GM23248 (cell line): ENCODE measurements around the gene SLC7A1. TPM values are rescaled to one million over a fixed set of nuclear protein-coding genes. Genes with fewer than 3 reads are reported as not detected.
A peak's percentile ranks its signal among the peaks of the same experiment; 100 is the strongest.

ENCODE experiments used
- DNase-seq: peaks from one replicate; pipeline ENCODE4 v3.0.0-alpha.2; 2015
- H2AFZ ChIP-seq: fragments of 200-600 bp; sonication (generic); 2 replicates; pipeline ENCODE4 v1.6.1; 2016; ENCODE audit warnings: antibody characterized with exemption
- H3F3A ChIP-seq: fragments of 200-600 bp; sonication (generic); 2 replicates; pipeline ENCODE4 v1.6.1; 2016; ENCODE audit warnings: mild to moderate bottlenecking, antibody characterized with exemption, mixed run types; ENCODE audit not compliant: insufficient read depth
- H3K27ac ChIP-seq: fragments of 200-600 bp; sonication (generic); 2 replicates; pipeline ENCODE4 v1.5.1; 2016; ENCODE audit warnings: mild to moderate bottlenecking
- H3K27me3 ChIP-seq: fragments of 200-600 bp; sonication (generic); replicated peaks from 2 replicates; pipeline ENCODE4 v1.6.1; 2016; ENCODE audit warnings: mild to moderate bottlenecking; ENCODE audit not compliant: insufficient read depth
- H3K36me3 ChIP-seq: fragments of 200-600 bp; sonication (generic); 2 replicates; pipeline ENCODE4 v1.6.1; 2016; ENCODE audit warnings: low read depth, mild to moderate bottlenecking
- H3K4me1 ChIP-seq: fragments of 200-600 bp; sonication (generic); 2 replicates; pipeline ENCODE4 v1.6.1; 2016; ENCODE audit warnings: mild to moderate bottlenecking; ENCODE audit not compliant: insufficient read depth
- H3K4me2 ChIP-seq: fragments of 200-600 bp; sonication (generic); one replicate; pipeline ENCODE4 v1.6.1; 2016; ENCODE audit warnings: mild to moderate bottlenecking; ENCODE audit not compliant: unreplicated experiment
- H3K4me3 ChIP-seq: fragments of 200-600 bp; sonication (generic); 2 replicates; pipeline ENCODE4 v1.5.1; 2016; ENCODE audit warnings: mild to moderate bottlenecking
- H3K79me2 ChIP-seq: fragments of 200-600 bp; sonication (generic); 2 replicates; pipeline ENCODE4 v1.6.1; 2016; ENCODE audit warnings: mild to moderate bottlenecking; ENCODE audit not compliant: insufficient read depth
- H3K9ac ChIP-seq: fragments of 200-600 bp; sonication (generic); 2 replicates; pipeline ENCODE4 v1.6.1; 2016; ENCODE audit warnings: mild to moderate bottlenecking
- H3K9me2 ChIP-seq: fragments of 200-600 bp; sonication (generic); 2 replicates; pipeline ENCODE4 v1.6.1; 2016; ENCODE audit warnings: mixed run types, mild to moderate bottlenecking, moderate library complexity; ENCODE audit not compliant: insufficient read depth
- H3K9me3 ChIP-seq: fragments of 200-600 bp; sonication (generic); one replicate; pipeline ENCODE4 v1.6.1; 2017; ENCODE audit warnings: low read depth
- H4K20me1 ChIP-seq: fragments of 200-600 bp; sonication (generic); 2 replicates; pipeline ENCODE4 v1.6.0; 2016; ENCODE audit not compliant: insufficient read depth
- EZH2 ChIP-seq: fragments of 200-600 bp; sonication (generic); IDR thresholded peaks from 2 replicates; pipeline ENCODE4 v1.6.1; 2018; ENCODE audit warnings: antibody characterized with exemption, mild to moderate bottlenecking; ENCODE audit not compliant: insufficient read depth, poor library complexity, severe bottlenecking
- EZH2phosphoT487 ChIP-seq: fragments of 200-600 bp; sonication (generic); IDR thresholded peaks from 2 replicates; pipeline ENCODE4 v1.6.1; 2018; ENCODE audit warnings: antibody characterized with exemption, moderate library complexity, mild to moderate bottlenecking, low read depth; ENCODE audit not compliant: insufficient read depth
- WGBS, 2 experiments: methylation state at CpG; one replicate each; pipeline ENCODE4 v1.1.6; 2015 to 2017; ENCODE audit warnings: low lambda C conversion rate in 2 of 2, low coverage in 1 of 2; ENCODE audit errors: missing lambda C conversion rate in 2 of 2; 5-methylcytosine and 5-hydroxymethylcytosine counted together
- in situ Hi-C: fragments of 300-500 bp; cut with MboI; formaldehyde crosslinking; loops from 2 replicates; pipeline ENCODE4 v1.15.0; 2020
- polyA plus RNA-seq: library from polyadenylated mRNA; unstranded; fragments of >200 nt; fragmentation: Nextera tagmentation; extraction: Ambion mirVana; gene quantifications from 2 replicates; pipeline ENCODE4 v1.2.1, GENCODE V29; 2016
- total RNA-seq: library from RNA; depleted of rRNA; stranded (reverse); fragments of >200 nt; shearing (Covaris generic); gene quantifications from 2 replicates; pipeline ENCODE4 v1.2.3, GENCODE V29; 2014

The SLC7A1 gene
- total and polyA plus RNA-seq, 2 experiments from 2014 or later, result 34.7 to 38.6 TPM

DNA sequence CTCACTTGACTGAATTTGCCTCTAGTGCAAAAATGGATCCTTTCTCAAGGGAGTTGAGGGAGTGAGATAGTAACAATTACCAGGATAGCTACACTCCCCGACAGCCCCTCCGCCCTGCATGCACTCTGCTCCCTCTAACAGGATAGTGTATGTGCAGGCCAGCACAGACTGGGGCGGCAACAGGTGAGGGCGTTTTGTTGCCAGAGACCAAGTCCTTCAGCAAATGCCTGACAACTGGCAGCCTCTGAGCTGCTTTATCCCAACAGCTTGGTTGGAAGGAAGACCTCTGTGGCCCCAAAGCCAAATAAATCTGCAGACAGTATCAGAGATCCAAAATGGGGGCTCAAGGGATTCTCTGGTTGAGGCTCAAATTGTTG lies 86.6 kb downstream of the SLC7A1 start:
- H3K79me2 ChIP-seq, result peaks cover 33% of the 10 kb centered on the region
- peaks cover 28% of the 10 kb centered on the region; the same call in 1 of the 2 replicates for H3K36me3 ChIP-seq
- H3K9me2 ChIP-seq, result no peaks in the 10 kb centered on the region
- no peak for DNase-seq
- TF ChIP-seq EZH2 (no peak), EZH2phosphoT487 (no peak)
- no peaks in the 10 kb centered on the region for H3K9me3 ChIP-seq
- H3K4me2 ChIP-seq, result no peak overlapping the region
- peaks cover 57% of the 10 kb centered on the region for H3K4me1 ChIP-seq
- no peak overlapping the region for H2AFZ ChIP-seq
- H3F3A ChIP-seq, result peaks cover 51% of the 10 kb centered on the region
- H3K4me3 ChIP-seq, result no peak overlapping the region
- in situ Hi-C loops, result no loop called here
- 83 to 85% methylated on average over 4 of the region's 4 CpGs for WGBS, 2 experiments
- no peaks in the 10 kb centered on the region for H3K27me3 ChIP-seq
- peak overlapping the region; percentile 73 for H3K27ac ChIP-seq
- peak overlapping the region; percentile 56 for H3K9ac ChIP-seq
- H4K20me1 ChIP-seq, result no peaks in the 10 kb centered on the region

DNA sequence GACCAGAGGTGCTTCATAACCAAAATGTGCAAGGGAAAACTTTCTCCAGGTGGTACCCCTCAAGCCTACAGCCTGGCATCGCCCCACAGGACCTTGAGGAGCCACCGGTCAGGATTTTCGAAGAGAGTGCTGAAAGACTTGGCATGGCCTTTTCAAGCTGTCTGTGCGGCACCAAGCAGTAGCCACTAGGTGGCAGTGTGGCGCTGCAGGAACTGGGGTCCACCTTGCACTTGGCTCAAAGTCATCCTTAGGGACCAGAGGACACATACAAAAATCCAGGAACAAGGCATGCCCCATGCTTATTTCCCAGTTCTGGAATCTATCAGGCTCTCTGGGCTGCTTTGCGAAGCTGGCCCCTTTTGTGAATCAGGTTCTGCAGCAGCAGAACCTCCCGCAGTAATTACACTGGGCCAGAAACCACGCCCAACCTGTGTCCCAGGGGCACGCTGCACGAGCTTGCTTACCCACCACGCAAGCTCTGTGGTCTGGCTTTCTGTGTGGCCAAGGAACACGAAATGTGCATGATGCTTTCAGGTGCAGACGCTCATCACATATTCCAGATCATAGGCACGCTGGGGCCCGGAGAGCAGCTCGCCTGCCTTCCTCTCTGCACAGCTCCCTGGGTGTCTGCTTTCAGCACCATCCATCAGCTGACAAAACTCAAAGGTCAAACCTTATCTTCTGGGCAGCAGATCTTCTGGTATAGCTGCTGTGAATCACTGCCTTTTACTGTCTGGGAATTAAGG lies 87.2 kb downstream of the SLC7A1 start:
- peaks cover 51% of the 10 kb centered on the region for H3K4me1 ChIP-seq
- in situ Hi-C loops, result no loop called here
- no peak overlapping the region for H2AFZ ChIP-seq
- peaks cover 50% of the 10 kb centered on the region for H3F3A ChIP-seq
- no peaks in the 10 kb centered on the region for H3K27me3 ChIP-seq
- WGBS, 2 experiments, result 32 to 33% methylated on average over 15 to 16 of the region's 16 CpGs
- 0 out of 2 replicates have a peak overlapping the region, but pooled peaks have one; percentile 20 for H3K9ac ChIP-seq
- H3K4me3 ChIP-seq, result no peak overlapping the region
- no peaks in the 10 kb centered on the region for H3K9me3 ChIP-seq
- no peaks in the 10 kb centered on the region for H4K20me1 ChIP-seq
- TF ChIP-seq EZH2phosphoT487, result no peak
- TF ChIP-seq EZH2, result no peak
- H3K79me2 ChIP-seq, result peaks cover 33% of the 10 kb centered on the region
- peaks cover 24% of the 10 kb centered on the region; the same call in 1 of the 2 replicates for H3K36me3 ChIP-seq
- no peak overlapping the region for H3K4me2 ChIP-seq
- peak overlapping the region; percentile 73 for H3K27ac ChIP-seq
- no peaks in the 10 kb centered on the region for H3K9me2 ChIP-seq
- DNase-seq, result peak; percentile 86

DNA sequence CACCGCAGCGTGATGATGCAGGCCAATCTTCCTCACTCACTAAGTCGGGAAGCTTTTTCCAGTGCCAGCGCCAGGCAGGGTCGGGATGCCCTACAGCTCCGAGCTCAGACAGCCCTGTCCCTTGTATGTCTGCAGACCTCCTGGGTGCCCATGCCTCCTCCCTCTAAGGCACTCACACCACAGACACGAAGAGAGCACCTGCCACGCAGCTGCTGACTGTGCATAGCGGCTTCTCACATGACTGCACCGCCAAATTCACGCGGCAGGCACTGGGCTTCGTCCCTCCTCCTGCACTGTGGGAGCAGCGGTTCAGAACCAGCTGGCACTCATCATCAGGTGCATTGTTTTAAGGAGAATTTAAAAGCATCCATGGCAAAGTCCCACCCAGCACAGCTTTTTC lies 88.1 kb downstream of the SLC7A1 start:
- WGBS, 2 experiments, result 25 to 26% methylated on average over 14 of the region's 14 CpGs
- Histone ChIP-seq H3K27ac (no peak overlapping the region), H3K9me3 (no peaks in the 10 kb centered on the region), H3K27me3 (no peaks in the 10 kb centered on the region), H3K9ac (no peak overlapping the region), H3K4me1 (peaks cover 42% of the 10 kb centered on the region), H3K4me3 (no peak overlapping the region), H3K36me3 (peaks cover 14% of the 10 kb centered on the region; the same call in 1 of the 2 replicates), H3F3A (peaks cover 41% of the 10 kb centered on the region), H3K9me2 (no peaks in the 10 kb centered on the region), H3K4me2 (no peak overlapping the region), H3K79me2 (peaks cover 33% of the 10 kb centered on the region), H2AFZ (no peak overlapping the region), H4K20me1 (no peaks in the 10 kb centered on the region)
- in situ Hi-C loops, result no loop called here
- TF ChIP-seq EZH2 (no peak), EZH2phosphoT487 (no peak)
- DNase-seq, result peak; percentile 40

DNA sequence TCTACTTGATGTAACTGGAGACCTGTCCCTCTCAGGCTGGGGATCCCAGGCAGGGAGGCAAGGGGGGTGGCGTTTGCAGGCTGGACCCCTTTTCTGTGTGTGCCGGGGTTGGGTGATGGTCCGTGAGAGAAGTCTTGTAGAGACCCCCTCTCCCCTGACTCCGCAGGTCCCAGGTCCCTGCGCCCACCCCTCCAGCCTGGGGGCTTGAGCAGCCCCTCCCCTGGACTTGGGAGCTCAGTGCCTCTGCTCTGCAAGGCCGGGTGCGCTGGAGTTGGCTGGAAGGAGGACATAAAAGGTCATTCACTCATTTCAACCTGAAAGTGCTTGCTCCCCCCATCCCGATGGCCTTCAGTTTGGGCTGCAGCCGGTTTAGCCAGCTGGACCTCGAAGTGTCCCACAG lies 89.5 kb downstream of the SLC7A1 start:
- no peaks in the 10 kb centered on the region for H3K27me3 ChIP-seq
- no peak overlapping the region for H3K4me2 ChIP-seq
- H3K4me1 ChIP-seq, result peaks cover 29% of the 10 kb centered on the region
- no peak for DNase-seq
- in situ Hi-C loops, result no loop called here
- WGBS, 2 experiments, result 89 to 90% methylated on average over 10 of the region's 10 CpGs
- H3K9ac ChIP-seq, result no peak overlapping the region
- peaks cover 28% of the 10 kb centered on the region for H3F3A ChIP-seq
- peaks cover 12% of the 10 kb centered on the region; the same call in 1 of the 2 replicates for H3K36me3 ChIP-seq
- no peak overlapping the region for H3K27ac ChIP-seq
- H2AFZ ChIP-seq, result no peak overlapping the region
- TF ChIP-seq EZH2 (no peak), EZH2phosphoT487 (no peak)
- no peaks in the 10 kb centered on the region for H3K9me2 ChIP-seq
- H3K79me2 ChIP-seq, result peaks cover 27% of the 10 kb centered on the region
- no peak overlapping the region for H3K4me3 ChIP-seq
- H3K9me3 ChIP-seq, result no peaks in the 10 kb centered on the region
- H4K20me1 ChIP-seq, result no peaks in the 10 kb centered on the region
